Memory B cell (primary cell): ENCODE measurements around the gene UNC13C.

Experiments used
- ATAC-seq: fragments of 150-1000 bp; cut with Tn5 transposase; 2 replicates; pipeline ENCODE4 v1.10.0; 2021; ENCODE audit warnings: low read depth, mild to moderate bottlenecking, moderate library complexity
- DNase-seq, 2 donors: peaks; one replicate each; pipeline ENCODE4 v3.0.0; 2022; ENCODE audit warnings: low spot score in 2 of 2
- H3K27ac Mint-ChIP-seq: one replicate; pipeline ENCODE4 v1.8.0; 2022; ENCODE audit warnings: mild to moderate bottlenecking, moderate library complexity, mixed read lengths
- H3K27me3 Mint-ChIP-seq: one replicate; pipeline ENCODE4 v1.8.0; 2022; ENCODE audit warnings: mixed read lengths
- H3K36me3 Mint-ChIP-seq: one replicate; pipeline ENCODE4 v1.8.0; 2022; ENCODE audit warnings: mild to moderate bottlenecking, mixed read lengths
- H3K4me1 Mint-ChIP-seq: one replicate; pipeline ENCODE4 v1.8.0; 2022; ENCODE audit warnings: mixed read lengths
- H3K4me3 Mint-ChIP-seq: one replicate; pipeline ENCODE4 v1.8.0; 2022; ENCODE audit warnings: mild to moderate bottlenecking, moderate library complexity, mixed read lengths
- H3K9me3 Mint-ChIP-seq: one replicate; pipeline ENCODE4 v1.8.0; 2022; ENCODE audit warnings: mixed read lengths

UNC13C gene

GRCh38 chr15:53982876-53983275, 4.6 kb downstream of the UNC13C start:
- Mint-ChIP-seq H3K4me1 (no peaks in the 10 kb centered on the region), H3K9me3 (peaks cover 3% of the 10 kb centered on the region), H3K27ac (no peak overlapping the region), H3K27me3 (no peaks in the 10 kb centered on the region), H3K36me3 (no peaks in the 10 kb centered on the region), H3K4me3 (no peak overlapping the region)
- DNase-seq (no peak), ATAC-seq (no peak)

GRCh38 chr15:53984221-53984620, 6.0 kb downstream of the UNC13C start:
- no peaks in the 10 kb centered on the region for H3K27me3 Mint-ChIP-seq
- no peak for DNase-seq
- ATAC-seq, result no peak

GRCh38 chr15:53985562-53985961, 7.3 kb downstream of the UNC13C start:
- no peaks in the 10 kb centered on the region for H3K27me3 Mint-ChIP-seq
- no peak overlapping the region for H3K4me3 Mint-ChIP-seq
- ATAC-seq, result no peak
- H3K9me3 Mint-ChIP-seq, result peaks cover 3% of the 10 kb centered on the region
- H3K4me1 Mint-ChIP-seq, result no peaks in the 10 kb centered on the region
- no peak for DNase-seq
- H3K27ac Mint-ChIP-seq, result no peak overlapping the region
- H3K36me3 Mint-ChIP-seq, result no peaks in the 10 kb centered on the region

More at GRCh38 chr15:53984221-53984620, 6.0 kb downstream of the UNC13C start:
- Mint-ChIP-seq H3K27ac (no peak overlapping the region), H3K4me3 (no peak overlapping the region), H3K36me3 (no peaks in the 10 kb centered on the region), H3K4me1 (no peaks in the 10 kb centered on the region), H3K9me3 (peaks cover 3% of the 10 kb centered on the region)

- Mint-ChIP-seq H3K4me3 (no peak overlapping the region), H3K27ac (no peak overlapping the region), H3K36me3 (no peaks in the 10 kb centered on the region), H3K9me3 (peaks cover 3% of the 10 kb centered on the region), H3K4me1 (no peaks in the 10 kb centered on the region), H3K27me3 (no peaks in the 10 kb centered on the region)
- ATAC-seq (no peak), DNase-seq (no peak)
These were observed 9.2 kb downstream of the UNC13C start for GRCh38 chr15:53987480-53987879.

GRCh38 chr15:54007256-54007655, 29.0 kb downstream of the UNC13C start:
- H3K27ac Mint-ChIP-seq, result no peak overlapping the region

GRCh38 chr15:54011656-54012055, 33.4 kb downstream of the UNC13C start:
- DNase-seq, result no peak
- no peaks in the 10 kb centered on the region for H3K36me3 Mint-ChIP-seq
- no peaks in the 10 kb centered on the region for H3K4me1 Mint-ChIP-seq
- ATAC-seq, result no peak
- no peaks in the 10 kb centered on the region for H3K27me3 Mint-ChIP-seq
- H3K4me3 Mint-ChIP-seq, result no peak overlapping the region
- no peak overlapping the region for H3K27ac Mint-ChIP-seq
- peaks cover 2% of the 10 kb centered on the region for H3K9me3 Mint-ChIP-seq

More at GRCh38 chr15:54007256-54007655, 29.0 kb downstream of the UNC13C start:
- Mint-ChIP-seq H3K4me1 (no peaks in the 10 kb centered on the region), H3K9me3 (peaks cover 5% of the 10 kb centered on the region), H3K4me3 (no peak overlapping the region), H3K27me3 (no peaks in the 10 kb centered on the region), H3K36me3 (no peaks in the 10 kb centered on the region)
- ATAC-seq (no peak), DNase-seq (no peak)

- no peak overlapping the region for H3K27ac Mint-ChIP-seq
- no peaks in the 10 kb centered on the region for H3K27me3 Mint-ChIP-seq
- ATAC-seq (no peak), DNase-seq (no peak)
- peaks cover 2% of the 10 kb centered on the region for H3K9me3 Mint-ChIP-seq
- no peaks in the 10 kb centered on the region for H3K36me3 Mint-ChIP-seq
- no peak overlapping the region for H3K4me3 Mint-ChIP-seq
- no peaks in the 10 kb centered on the region for H3K4me1 Mint-ChIP-seq
These were observed 35.9 kb downstream of the UNC13C start for GRCh38 chr15:54014067-54014655.

- no peak overlapping the region for H3K27ac Mint-ChIP-seq
- no peaks in the 10 kb centered on the region for H3K4me1 Mint-ChIP-seq
- H3K27me3 Mint-ChIP-seq, result no peaks in the 10 kb centered on the region
- DNase-seq (no peak), ATAC-seq (no peak)
- peaks cover 4% of the 10 kb centered on the region for H3K9me3 Mint-ChIP-seq
- H3K4me3 Mint-ChIP-seq, result no peak overlapping the region
- H3K36me3 Mint-ChIP-seq, result no peaks in the 10 kb centered on the region
These were observed 39.0 kb downstream of the UNC13C start for GRCh38 chr15:54017251-54017650.

- Mint-ChIP-seq H3K27ac (no peak overlapping the region), H3K4me1 (no peaks in the 10 kb centered on the region), H3K27me3 (no peaks in the 10 kb centered on the region), H3K36me3 (no peaks in the 10 kb centered on the region), H3K4me3 (no peak overlapping the region), H3K9me3 (peaks cover 10% of the 10 kb centered on the region)
- ATAC-seq, result no peak
- DNase-seq, result no peak
These were observed 39.7 kb downstream of the UNC13C start for GRCh38 chr15:54017959-54018358.

GRCh38 chr15:54026258-54026657, 48.0 kb downstream of the UNC13C start:
- DNase-seq (no peak), ATAC-seq (no peak)
- Mint-ChIP-seq H3K9me3 (peaks cover 13% of the 10 kb centered on the region), H3K27ac (no peak overlapping the region), H3K36me3 (no peaks in the 10 kb centered on the region), H3K4me1 (no peaks in the 10 kb centered on the region), H3K27me3 (no peaks in the 10 kb centered on the region), H3K4me3 (no peak overlapping the region)

GRCh38 chr15:54026891-54027290, 48.6 kb downstream of the UNC13C start:
- H3K36me3 Mint-ChIP-seq, result no peaks in the 10 kb centered on the region
- H3K4me3 Mint-ChIP-seq, result no peak overlapping the region
- DNase-seq (no peak), ATAC-seq (no peak)
- H3K9me3 Mint-ChIP-seq, result peaks cover 10% of the 10 kb centered on the region
- no peak overlapping the region for H3K27ac Mint-ChIP-seq
- H3K4me1 Mint-ChIP-seq, result no peaks in the 10 kb centered on the region
- H3K27me3 Mint-ChIP-seq, result no peaks in the 10 kb centered on the region

- ATAC-seq (no peak), DNase-seq (no peak)
- H3K36me3 Mint-ChIP-seq, result no peaks in the 10 kb centered on the region
- peaks cover 1% of the 10 kb centered on the region for H3K9me3 Mint-ChIP-seq
- no peak overlapping the region for H3K4me3 Mint-ChIP-seq
- no peak overlapping the region for H3K27ac Mint-ChIP-seq
- H3K27me3 Mint-ChIP-seq, result no peaks in the 10 kb centered on the region
- H3K4me1 Mint-ChIP-seq, result no peaks in the 10 kb centered on the region
These were observed 50.8 kb downstream of the UNC13C start for GRCh38 chr15:54029081-54029480.

- H3K4me3 Mint-ChIP-seq, result no peak overlapping the region
- no peak for ATAC-seq
- no peaks in the 10 kb centered on the region for H3K36me3 Mint-ChIP-seq
- H3K27me3 Mint-ChIP-seq, result no peaks in the 10 kb centered on the region
- H3K27ac Mint-ChIP-seq, result no peak overlapping the region
- H3K4me1 Mint-ChIP-seq, result no peaks in the 10 kb centered on the region
- no peak for DNase-seq
- no peaks in the 10 kb centered on the region for H3K9me3 Mint-ChIP-seq
These were observed 53.8 kb downstream of the UNC13C start for GRCh38 chr15:54032066-54032465.

GRCh38 chr15:54033356-54033860, 55.2 kb downstream of the UNC13C start:
- H3K27me3 Mint-ChIP-seq, result no peaks in the 10 kb centered on the region
- H3K27ac Mint-ChIP-seq, result no peak overlapping the region
- no peaks in the 10 kb centered on the region for H3K36me3 Mint-ChIP-seq
- no peaks in the 10 kb centered on the region for H3K4me1 Mint-ChIP-seq
- no peaks in the 10 kb centered on the region for H3K9me3 Mint-ChIP-seq
- ATAC-seq (no peak), DNase-seq (no peak)
- H3K4me3 Mint-ChIP-seq, result no peak overlapping the region

GRCh38 chr15:54033869-54034458, 55.7 kb downstream of the UNC13C start:
- Mint-ChIP-seq H3K4me1 (no peaks in the 10 kb centered on the region), H3K4me3 (no peak overlapping the region), H3K9me3 (no peaks in the 10 kb centered on the region), H3K27ac (no peak overlapping the region), H3K36me3 (no peaks in the 10 kb centered on the region), H3K27me3 (no peaks in the 10 kb centered on the region)
- no peak for ATAC-seq
- no peak for DNase-seq
